GM12864 (cell line): Measurements from ENCODE around the gene PSAPL1.

Experiments used
- DNase-seq: peaks from one replicate; pipeline ENCODE4 v3.0.0-alpha.2; 2011; ENCODE audit warnings: low read depth
- H3K4me3 ChIP-seq: 2 replicates; pipeline ENCODE4 v1.5.1; 2011; ENCODE audit warnings: mild to moderate bottlenecking, low read depth, low read length, control low read depth
- TF ChIP-seq, protein P1 (sequence below): IDR thresholded peaks from 2 replicates; pipeline ENCODE4 v1.5.1; 2011; ENCODE audit warnings: low read depth, mild to moderate bottlenecking, moderate library complexity, low read length, control low read depth, inconsistent platforms; ENCODE audit errors: missing control alignments

PSAPL1 gene

GRCh38 chr4:7474320-7474719, 39.6 kb upstream of the PSAPL1 start:
- TF ChIP-seq, protein P1, sequence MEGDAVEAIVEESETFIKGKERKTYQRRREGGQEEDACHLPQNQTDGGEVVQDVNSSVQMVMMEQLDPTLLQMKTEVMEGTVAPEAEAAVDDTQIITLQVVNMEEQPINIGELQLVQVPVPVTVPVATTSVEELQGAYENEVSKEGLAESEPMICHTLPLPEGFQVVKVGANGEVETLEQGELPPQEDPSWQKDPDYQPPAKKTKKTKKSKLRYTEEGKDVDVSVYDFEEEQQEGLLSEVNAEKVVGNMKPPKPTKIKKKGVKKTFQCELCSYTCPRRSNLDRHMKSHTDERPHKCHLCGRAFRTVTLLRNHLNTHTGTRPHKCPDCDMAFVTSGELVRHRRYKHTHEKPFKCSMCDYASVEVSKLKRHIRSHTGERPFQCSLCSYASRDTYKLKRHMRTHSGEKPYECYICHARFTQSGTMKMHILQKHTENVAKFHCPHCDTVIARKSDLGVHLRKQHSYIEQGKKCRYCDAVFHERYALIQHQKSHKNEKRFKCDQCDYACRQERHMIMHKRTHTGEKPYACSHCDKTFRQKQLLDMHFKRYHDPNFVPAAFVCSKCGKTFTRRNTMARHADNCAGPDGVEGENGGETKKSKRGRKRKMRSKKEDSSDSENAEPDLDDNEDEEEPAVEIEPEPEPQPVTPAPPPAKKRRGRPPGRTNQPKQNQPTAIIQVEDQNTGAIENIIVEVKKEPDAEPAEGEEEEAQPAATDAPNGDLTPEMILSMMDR, result no peak
- H3K4me3 ChIP-seq, result no peak overlapping the region
- no peak for DNase-seq

- no peak for DNase-seq
- TF ChIP-seq, protein P1, result no peak
- no peak overlapping the region for H3K4me3 ChIP-seq
Measured at GRCh38 chr4:7473081-7473480, 38.4 kb upstream of the PSAPL1 start.

DNA sequence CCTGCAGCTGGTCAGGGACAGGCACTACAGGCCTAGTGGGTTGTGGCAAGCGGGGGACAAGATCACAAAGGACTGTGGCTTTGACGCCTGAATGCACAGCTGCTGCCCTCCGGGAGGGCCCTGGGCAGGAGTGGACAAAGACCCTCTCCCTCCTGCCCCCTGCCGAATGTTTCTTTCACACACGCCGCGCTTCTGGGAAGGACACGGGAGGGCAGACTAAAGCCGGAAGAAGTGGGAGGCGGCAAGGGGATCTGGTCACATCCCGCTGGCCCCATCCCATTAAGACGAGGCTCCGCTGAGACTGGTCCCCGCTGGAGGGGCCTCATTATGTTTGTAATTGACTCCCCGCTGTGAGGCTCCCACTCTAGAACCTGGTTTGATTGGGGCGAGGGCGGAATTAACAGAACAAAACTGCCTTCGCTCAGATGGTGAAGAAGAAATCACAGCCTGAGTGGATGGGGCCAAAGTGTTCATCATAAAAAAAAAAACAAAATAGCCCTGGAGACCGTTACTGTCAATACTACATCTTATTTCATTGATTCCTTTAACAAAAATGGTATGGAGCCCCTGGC, 37.8 kb upstream of the PSAPL1 start:
- TF ChIP-seq, protein P1, result no peak
- DNase-seq, result no peak
- no peak overlapping the region for H3K4me3 ChIP-seq

DNA sequence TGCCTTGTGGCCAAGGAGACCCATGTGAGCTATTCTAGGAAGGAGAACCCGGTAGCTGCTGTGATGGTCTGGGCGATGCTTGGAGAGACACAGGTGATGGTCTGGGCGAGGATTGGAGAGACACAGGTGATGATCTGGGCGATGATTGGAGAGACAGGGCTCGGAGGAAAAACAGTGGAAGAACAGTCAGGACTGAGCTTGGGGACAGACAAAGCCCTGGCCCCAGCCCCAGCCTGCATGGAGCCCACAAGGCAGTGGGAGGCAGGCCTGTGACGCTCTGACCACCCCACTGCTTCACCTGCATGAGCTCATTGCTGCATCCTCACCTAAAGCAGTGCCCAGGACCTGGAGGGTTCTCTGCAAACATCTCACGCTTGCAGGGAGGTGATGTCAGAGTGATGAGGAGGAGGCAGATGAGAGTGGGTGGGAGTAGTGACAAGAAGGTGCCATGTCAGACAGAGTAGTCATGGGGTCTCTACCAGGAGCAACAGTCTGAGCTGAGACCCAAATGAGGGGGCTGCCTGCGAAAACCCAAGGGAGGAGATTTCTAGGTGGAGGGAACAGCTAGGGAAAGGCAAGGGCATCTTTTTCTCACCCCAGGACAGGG, 35.9 kb upstream of the PSAPL1 start:
- DNase-seq, result no peak
- TF ChIP-seq, protein P1, result no peak
- no peak overlapping the region for H3K4me3 ChIP-seq

GRCh38 chr4:7470111-7470510, 35.4 kb upstream of the PSAPL1 start:
- no peak overlapping the region for H3K4me3 ChIP-seq
- TF ChIP-seq, protein P1, result no peak
- no peak for DNase-seq

DNA sequence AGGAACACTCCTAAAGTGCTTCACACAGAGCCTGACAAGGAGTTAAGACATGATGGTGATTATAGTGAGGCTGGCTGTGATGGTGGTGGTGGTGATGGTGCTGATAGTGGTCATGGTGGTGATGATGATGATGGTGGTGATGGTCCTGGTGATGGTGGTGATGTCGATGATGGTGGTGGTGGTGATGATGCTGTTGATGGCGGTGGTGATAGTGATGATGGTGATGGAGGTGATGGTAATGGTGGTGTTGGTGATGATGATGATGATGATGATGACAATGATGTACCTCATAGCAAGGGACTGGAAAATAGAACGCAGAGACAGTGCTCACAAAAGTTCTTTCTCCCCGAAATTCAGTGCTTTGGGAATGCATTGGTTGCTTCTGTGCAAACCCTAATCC, 34.3 kb upstream of the PSAPL1 start:
- DNase-seq, result no peak
- TF ChIP-seq, protein P1, result no peak
- H3K4me3 ChIP-seq, result no peak overlapping the region

GRCh38 chr4:7467471-7467870, 32.7 kb upstream of the PSAPL1 start:
- TF ChIP-seq, protein P1, result no peak
- no peak for DNase-seq
- no peak overlapping the region for H3K4me3 ChIP-seq
